ENCODE measurements around the gene ADAMTS17.

GRCh38 chr15:100235030-100235617 lies 106.7 kb downstream of the ADAMTS17 start:
- TF ChIP-seq CTCF (IDR thresholded peaks at IDR 0.05) (no peak), CHD4 (IDR thresholded peaks at IDR 0.05; ENCODE audit: borderline replicate concordance) (no peak), RAD21 (conservative IDR thresholded peaks at IDR 0.05 in 1 of 2, IDR thresholded peaks at IDR 0.05 in 1 of 2) (no peak), HOXA7 (CRISPR knock-in tag; IDR thresholded peaks at IDR 0.05) (no peak), PBX3 (IDR thresholded peaks at IDR 0.05) (no peak), CEBPB (IDR thresholded peaks at IDR 0.05) (no peak), POLR2A (IDR thresholded peaks at IDR 0.05; ENCODE audit: low read length) (no peak), PHF8 (IDR thresholded peaks at IDR 0.05; ENCODE audit: borderline replicate concordance, low read depth) (no peak), HEYL (CRISPR knock-in tag; IDR thresholded peaks at IDR 0.05) (no peak)

Measured in A549 (cell line).